Liver (tissue), 9 donors: ENCODE results near the gene ME1. TPM values are rescaled to one million over a fixed set of nuclear protein-coding genes. Genes with fewer than 3 reads are reported as not detected.

Experiments used
- DNase-seq: peaks from one replicate; pipeline ENCODE4 v3.0.0-alpha.2; 2017; ENCODE audit warnings: low spot score
- H3K27ac ChIP-seq, 2 donors: one replicate each; pipeline ENCODE4 v1.7.0; 2013; ENCODE audit warnings: inconsistent platforms in 2 of 2, low read length in 2 of 2, control low read depth in 1 of 2, low read depth in 1 of 2, mild to moderate bottlenecking in 1 of 2
- H3K27me3 ChIP-seq, 4 donors: one replicate each; pipeline versions ENCODE4 v1.6.1 to v1.7.0; 2013; ENCODE audit warnings: low read length in 3 of 4, inconsistent platforms in 1 of 4, mild to moderate bottlenecking in 1 of 4, moderate library complexity in 1 of 4; ENCODE audit not compliant: control insufficient read depth in 4 of 4, insufficient read depth in 4 of 4
- H3K36me3 ChIP-seq, 4 donors: one replicate each; pipeline versions ENCODE4 v1.6.1 to v1.7.0; 2013; ENCODE audit warnings: low read length in 3 of 4, mild to moderate bottlenecking in 3 of 4, low read depth in 1 of 4, moderate library complexity in 1 of 4; ENCODE audit not compliant: control insufficient read depth in 4 of 4, insufficient read depth in 3 of 4
- H3K4me1 ChIP-seq, 4 donors: one replicate each; pipeline versions ENCODE4 v1.6.1 to v1.7.0; 2013; ENCODE audit warnings: low read length in 3 of 4, mild to moderate bottlenecking in 3 of 4, moderate library complexity in 1 of 4; ENCODE audit not compliant: control insufficient read depth in 4 of 4, insufficient read depth in 4 of 4
- H3K4me3 ChIP-seq, 3 donors: one replicate each; pipeline versions ENCODE4 v1.6.1 to v1.7.0; 2013; ENCODE audit warnings: low read length in 3 of 3, control low read depth in 1 of 3, low read depth in 1 of 3, mild to moderate bottlenecking in 1 of 3
- H3K9ac ChIP-seq, 2 donors: one replicate each; pipeline ENCODE4 v1.7.0; 2013; ENCODE audit warnings: low read length in 2 of 2, mild to moderate bottlenecking in 2 of 2, moderate library complexity in 2 of 2, control low read depth in 1 of 2, low read depth in 1 of 2
- H3K9me3 ChIP-seq, 4 donors: one replicate each; pipeline versions ENCODE4 v1.6.1 to v1.7.0; 2013; ENCODE audit warnings: low read length in 3 of 4; ENCODE audit not compliant: control insufficient read depth in 4 of 4
- ATF3 ChIP-seq: IDR thresholded peaks from 2 replicates; pipeline ENCODE4 v1.6.1; 2016; ENCODE audit warnings: antibody characterized with exemption
- CTCF ChIP-seq: fragments of 150-350 bp; IDR thresholded peaks from 2 replicates; pipeline ENCODE4 v1.5.1; 2017; ENCODE audit warnings: improper control_type of control experiment, low read depth, low read length; ENCODE audit not compliant: missing input control
- EGR1 ChIP-seq, 2 donors: IDR thresholded peaks; 2 replicates each; pipeline ENCODE4 v1.6.1; 2016 to 2018; ENCODE audit warnings: antibody characterized with exemption in 2 of 2, low read depth in 2 of 2
- FOXA1 ChIP-seq: IDR thresholded peaks from 2 replicates; pipeline ENCODE4 v1.6.1; 2016; ENCODE audit warnings: antibody characterized with exemption
- GABPA ChIP-seq, 2 donors: IDR thresholded peaks in 1 of 2; conservative IDR thresholded peaks in 1 of 2; 2 replicates each; pipeline ENCODE4 v1.6.1; 2016; ENCODE audit warnings: antibody characterized with exemption in 2 of 2, mild to moderate bottlenecking in 1 of 2, moderate library complexity in 1 of 2
- HNF4A ChIP-seq, 2 donors: conservative IDR thresholded peaks; 2 replicates each; pipeline ENCODE4 v1.6.1; 2016; ENCODE audit warnings: antibody characterized with exemption in 2 of 2, mild to moderate bottlenecking in 2 of 2
- JUND ChIP-seq, 2 donors: IDR thresholded peaks; 2 replicates each; pipeline ENCODE4 v1.6.1; 2016; ENCODE audit warnings: antibody characterized with exemption in 2 of 2
- NR2F2 ChIP-seq: IDR thresholded peaks from 2 replicates; pipeline ENCODE4 v1.6.1; 2016; ENCODE audit warnings: antibody characterized with exemption
- RAD21 ChIP-seq, 2 donors: IDR thresholded peaks; 2 replicates each; pipeline ENCODE4 v1.6.1; 2016; ENCODE audit warnings: antibody characterized with exemption in 2 of 2, mild to moderate bottlenecking in 2 of 2
- RXRA ChIP-seq, 2 donors: IDR thresholded peaks; 2 replicates each; pipeline ENCODE4 v1.6.1; 2017 to 2018; ENCODE audit warnings: antibody characterized with exemption in 2 of 2, mild to moderate bottlenecking in 1 of 2
- YY1 ChIP-seq: IDR thresholded peaks from 2 replicates; pipeline ENCODE4 v1.6.1; 2016; ENCODE audit warnings: antibody characterized with exemption, mild to moderate bottlenecking
- WGBS: extraction: QIAGEN DNeasy Blood & Tissue Kit; methylation state at CpG from one replicate; pipeline ENCODE4 v1.1.7; 2013; 5-methylcytosine and 5-hydroxymethylcytosine counted together
- polyA plus RNA-seq, 2 donors: library from polyadenylated mRNA; stranded (reverse) in 1 of 2; unstranded in 1 of 2; fragments of 200-250 nt in 1 of 2; fragments of >200 nt in 1 of 2; fragmentation: Nextera tagmentation in 1 of 2; extraction: Ambion mirVana in 1 of 2; gene quantifications; one replicate each; pipeline versions ENCODE4 v1.2.1 to v1.2.3, GENCODE V29; 2013 to 2015
- total RNA-seq, 2 donors: library from RNA; depleted of rRNA; stranded (reverse); fragments of >200 nt; gene quantifications; one replicate each; pipeline ENCODE4 v1.2.3, GENCODE V29; 2014
- TF ChIP-seq, protein P1 (sequence below): IDR thresholded peaks from 2 replicates; pipeline ENCODE4 v1.6.1; 2016; ENCODE audit warnings: antibody characterized with exemption
- TF ChIP-seq, protein P2 (sequence below): IDR thresholded peaks from 2 replicates; pipeline ENCODE4 v1.6.1; 2016; ENCODE audit warnings: antibody characterized with exemption, mild to moderate bottlenecking
- TF ChIP-seq, protein P3 (sequence below): IDR thresholded peaks from 2 replicates; pipeline ENCODE4 v1.6.1; 2016; ENCODE audit warnings: antibody characterized with exemption
- donor health status: healthy.
- donor health status: healthy.
- donor health status: healthy.
- donor health status: healthy.
- donor health status: healthy.

Gene ME1
- total and polyA plus RNA-seq, 4 donors = 4.3 to 7.8 (median 5.5) TPM

- 73% methylated on average over 9 of the region's 9 CpGs for WGBS
These were observed 247.6 kb downstream of the ME1 start for GRCh38 chr6:83183082-83183828.

DNA sequence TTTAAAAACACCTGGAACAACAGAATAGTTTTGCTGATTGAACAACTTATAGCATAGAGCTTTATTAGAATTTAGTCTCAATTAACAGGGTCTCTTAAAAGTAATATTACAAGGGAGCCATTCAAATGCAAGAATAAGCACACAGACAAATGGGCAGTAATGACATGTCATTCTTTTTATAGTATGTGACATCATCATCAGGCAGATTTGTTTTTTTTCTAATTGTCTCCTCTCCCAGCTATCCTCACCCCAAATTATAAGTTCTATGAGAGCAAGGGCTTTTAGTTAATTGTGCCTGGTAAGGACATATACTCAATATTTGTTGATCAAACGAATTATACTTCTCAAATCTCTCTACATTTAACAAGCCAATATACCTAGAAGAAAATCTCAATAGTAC, 248.7 kb downstream of the ME1 start:
- WGBS = 93% methylated on average over 1 of the region's 1 CpG
- TF ChIP-seq, protein P1, sequence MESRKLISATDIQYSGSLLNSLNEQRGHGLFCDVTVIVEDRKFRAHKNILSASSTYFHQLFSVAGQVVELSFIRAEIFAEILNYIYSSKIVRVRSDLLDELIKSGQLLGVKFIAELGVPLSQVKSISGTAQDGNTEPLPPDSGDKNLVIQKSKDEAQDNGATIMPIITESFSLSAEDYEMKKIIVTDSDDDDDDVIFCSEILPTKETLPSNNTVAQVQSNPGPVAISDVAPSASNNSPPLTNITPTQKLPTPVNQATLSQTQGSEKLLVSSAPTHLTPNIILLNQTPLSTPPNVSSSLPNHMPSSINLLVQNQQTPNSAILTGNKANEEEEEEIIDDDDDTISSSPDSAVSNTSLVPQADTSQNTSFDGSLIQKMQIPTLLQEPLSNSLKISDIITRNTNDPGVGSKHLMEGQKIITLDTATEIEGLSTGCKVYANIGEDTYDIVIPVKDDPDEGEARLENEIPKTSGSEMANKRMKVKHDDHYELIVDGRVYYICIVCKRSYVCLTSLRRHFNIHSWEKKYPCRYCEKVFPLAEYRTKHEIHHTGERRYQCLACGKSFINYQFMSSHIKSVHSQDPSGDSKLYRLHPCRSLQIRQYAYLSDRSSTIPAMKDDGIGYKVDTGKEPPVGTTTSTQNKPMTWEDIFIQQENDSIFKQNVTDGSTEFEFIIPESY = no peak
- TF ChIP-seq NR2F2 = no peak
- no peak for TF ChIP-seq RAD21 (IDR thresholded peaks at IDR 0.05)
- TF ChIP-seq HNF4A (conservative IDR thresholded peaks at IDR 0.05) = no peak
- TF ChIP-seq CTCF = no peak
- TF ChIP-seq GABPA (IDR thresholded peaks at IDR 0.05 in 1 of 2, conservative IDR thresholded peaks at IDR 0.05 in 1 of 2) = no peak
- TF ChIP-seq, protein P2, sequence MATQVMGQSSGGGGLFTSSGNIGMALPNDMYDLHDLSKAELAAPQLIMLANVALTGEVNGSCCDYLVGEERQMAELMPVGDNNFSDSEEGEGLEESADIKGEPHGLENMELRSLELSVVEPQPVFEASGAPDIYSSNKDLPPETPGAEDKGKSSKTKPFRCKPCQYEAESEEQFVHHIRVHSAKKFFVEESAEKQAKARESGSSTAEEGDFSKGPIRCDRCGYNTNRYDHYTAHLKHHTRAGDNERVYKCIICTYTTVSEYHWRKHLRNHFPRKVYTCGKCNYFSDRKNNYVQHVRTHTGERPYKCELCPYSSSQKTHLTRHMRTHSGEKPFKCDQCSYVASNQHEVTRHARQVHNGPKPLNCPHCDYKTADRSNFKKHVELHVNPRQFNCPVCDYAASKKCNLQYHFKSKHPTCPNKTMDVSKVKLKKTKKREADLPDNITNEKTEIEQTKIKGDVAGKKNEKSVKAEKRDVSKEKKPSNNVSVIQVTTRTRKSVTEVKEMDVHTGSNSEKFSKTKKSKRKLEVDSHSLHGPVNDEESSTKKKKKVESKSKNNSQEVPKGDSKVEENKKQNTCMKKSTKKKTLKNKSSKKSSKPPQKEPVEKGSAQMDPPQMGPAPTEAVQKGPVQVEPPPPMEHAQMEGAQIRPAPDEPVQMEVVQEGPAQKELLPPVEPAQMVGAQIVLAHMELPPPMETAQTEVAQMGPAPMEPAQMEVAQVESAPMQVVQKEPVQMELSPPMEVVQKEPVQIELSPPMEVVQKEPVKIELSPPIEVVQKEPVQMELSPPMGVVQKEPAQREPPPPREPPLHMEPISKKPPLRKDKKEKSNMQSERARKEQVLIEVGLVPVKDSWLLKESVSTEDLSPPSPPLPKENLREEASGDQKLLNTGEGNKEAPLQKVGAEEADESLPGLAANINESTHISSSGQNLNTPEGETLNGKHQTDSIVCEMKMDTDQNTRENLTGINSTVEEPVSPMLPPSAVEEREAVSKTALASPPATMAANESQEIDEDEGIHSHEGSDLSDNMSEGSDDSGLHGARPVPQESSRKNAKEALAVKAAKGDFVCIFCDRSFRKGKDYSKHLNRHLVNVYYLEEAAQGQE = no peak
- no peak for TF ChIP-seq ATF3
- TF ChIP-seq EGR1 (IDR thresholded peaks at IDR 0.05; ENCODE audit: low read depth in 2 of 2) = no peak
- TF ChIP-seq, protein P3, sequence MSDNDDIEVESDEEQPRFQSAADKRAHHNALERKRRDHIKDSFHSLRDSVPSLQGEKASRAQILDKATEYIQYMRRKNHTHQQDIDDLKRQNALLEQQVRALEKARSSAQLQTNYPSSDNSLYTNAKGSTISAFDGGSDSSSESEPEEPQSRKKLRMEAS = no peak
- no peak for TF ChIP-seq FOXA1
- no peak for TF ChIP-seq RXRA (IDR thresholded peaks at IDR 0.05)
- TF ChIP-seq YY1 = no peak
- no peak for TF ChIP-seq JUND (IDR thresholded peaks at IDR 0.05)
- H3K4me1 ChIP-seq = no peaks in the 10 kb centered on the region

More at GRCh38 chr6:83183082-83183828, 247.6 kb downstream of the ME1 start:
- Histone ChIP-seq H3K36me3 (peaks cover 9 to 61% (median 39%) of the 10 kb centered on the region in 4 donors), H3K4me1 (no peaks in the 10 kb centered on the region), H3K9me3 (no peaks in the 10 kb centered on the region), H3K4me3 (no peak overlapping the region), H3K27ac (no peak overlapping the region), H3K27me3 (no peaks in the 10 kb centered on the region), H3K9ac (no peak overlapping the region)
- TF ChIP-seq RXRA (IDR thresholded peaks at IDR 0.05) (no peak), JUND (IDR thresholded peaks at IDR 0.05) (peak in 1 of 2 donors; percentile 31)
- no peak for DNase-seq

More for the DNA sequence above, 248.7 kb downstream of the ME1 start:
- no peak overlapping the region for H3K9ac ChIP-seq
- no peak overlapping the region for H3K27ac ChIP-seq
- no peaks in the 10 kb centered on the region for H3K9me3 ChIP-seq
- no peaks in the 10 kb centered on the region for H3K27me3 ChIP-seq
- no peak overlapping the region for H3K4me3 ChIP-seq
- H3K36me3 ChIP-seq = peaks cover 8 to 66% (median 44%) of the 10 kb centered on the region in 4 donors
- no peak for DNase-seq
